Body of pancreas (tissue), 4 donors: Measurements from ENCODE around the gene C14orf132. TPM values are rescaled to one million over a fixed set of nuclear protein-coding genes. Genes with fewer than 3 reads are reported as not detected.
A peak's percentile ranks its signal among the peaks of the same experiment; 100 is the strongest.

Source experiments
- ATAC-seq: fragments of 150-250 bp; one replicate; pipeline ENCODE4 v1.9.1; 2016
- DNase-seq, 4 donors: peaks; one replicate each; pipeline ENCODE4 v3.0.0-alpha.2; 2019
- H3K27ac ChIP-seq, 4 donors: fragments of 200-600 bp; sonication (generic); 1 replicate in 3 of 4; 2 replicates in 1 of 4; pipeline versions ENCODE4 v1.5.1 to v1.6.1; 2016 to 2019; ENCODE audit warnings: mild to moderate bottlenecking in 1 of 4, mixed read lengths in 1 of 4, moderate library complexity in 1 of 4
- H3K27me3 ChIP-seq, 2 donors: fragments of 200-600 bp; sonication (generic); one replicate each; pipeline ENCODE4 v1.6.0; 2016; ENCODE audit warnings: mild to moderate bottlenecking in 1 of 2
- H3K36me3 ChIP-seq, 2 donors: fragments of 200-600 bp; sonication (generic); replicated peaks in 1 of 2; 2 replicates each; pipeline ENCODE4 v1.5.1; 2016; ENCODE audit warnings: low read depth in 2 of 2; ENCODE audit not compliant: insufficient read depth in 1 of 2
- H3K4me1 ChIP-seq: fragments of 200-600 bp; sonication (generic); one replicate; pipeline ENCODE4 v1.6.0; 2016
- H3K4me3 ChIP-seq, 2 donors: fragments of 200-600 bp; sonication (generic); 1 replicate in 1 of 2; 2 replicates in 1 of 2; pipeline ENCODE4 v1.5.1; 2016 to 2019
- H3K9me3 ChIP-seq, 3 donors: fragments of 200-600 bp; sonication (generic); 1 replicate in 2 of 3; 2 replicates in 1 of 3; pipeline ENCODE4 v1.5.1; 2016
- POLR2A ChIP-seq, 3 donors: fragments of 450-650 bp; IDR thresholded peaks; one replicate each; pipeline ENCODE4 v1.6.1; 2016; ENCODE audit warnings: antibody characterized with exemption in 3 of 3, mild to moderate bottlenecking in 2 of 3
- WGBS, 2 donors: methylation state at CpG; one replicate each; pipeline ENCODE4 v1.1.5; 2017; 5-methylcytosine and 5-hydroxymethylcytosine counted together
- intact Hi-C: fragments of 100-400 bp; cut with DNase I; formaldehyde crosslinking; loops from one replicate; pipeline ENCODE4 v1.15.1; 2023
- total RNA-seq, 2 donors: library from RNA; depleted of rRNA; stranded (reverse); fragments of >200 nt; gene quantifications; one replicate each; pipeline ENCODE4 v1.1.0, GENCODE V29; 2016
- TF ChIP-seq, protein P1 (sequence below), 7 experiments: fragments of 450-650 bp in 4 of 7; fragments of 200-600 bp in 3 of 7; sonication (generic) in 3 of 7; IDR thresholded peaks; one replicate each; pipeline ENCODE4 v1.5.1; 2016 to 2019; ENCODE audit warnings: antibody characterized with exemption in 7 of 7

The C14orf132 gene
- total RNA-seq, 2 donors from 2014 or later = 4.4 to 4.6 TPM

DNA sequence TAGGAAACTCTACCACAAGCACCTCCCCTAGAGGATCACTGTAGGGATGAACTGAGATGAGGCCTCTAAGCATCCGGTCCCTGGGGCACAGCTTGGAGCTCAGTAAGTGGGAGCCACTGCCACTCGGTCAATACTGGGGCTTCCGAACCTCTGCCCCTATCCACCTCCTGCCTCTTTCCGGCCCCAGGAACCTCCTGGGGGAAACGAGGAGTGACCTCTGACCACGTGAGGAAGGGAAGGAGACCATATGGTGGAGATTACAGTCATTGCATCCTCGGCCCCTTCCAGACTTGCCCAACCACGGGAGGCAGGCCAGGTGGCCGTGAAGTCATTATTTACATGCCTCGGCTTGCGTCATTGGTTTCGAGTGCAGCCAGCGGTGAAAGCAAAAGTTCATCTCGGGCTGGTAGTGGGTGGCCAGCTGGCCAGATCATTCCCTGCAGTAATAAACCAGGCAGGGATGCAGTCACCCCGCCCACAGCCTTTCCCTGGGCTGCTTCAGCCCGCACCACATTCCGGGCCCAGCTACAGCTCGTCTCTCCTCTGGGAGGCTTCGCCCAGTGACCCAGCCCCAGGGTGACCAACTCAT is 65.4 kb downstream of the C14orf132 start:
- peak; percentile 80 to 92 (median 89) for DNase-seq
- peak overlapping the region; percentile 38 to 59 (median 55) for H3K27ac ChIP-seq
- H3K9me3 ChIP-seq = no peaks in the 10 kb centered on the region
- TF ChIP-seq, protein P1, sequence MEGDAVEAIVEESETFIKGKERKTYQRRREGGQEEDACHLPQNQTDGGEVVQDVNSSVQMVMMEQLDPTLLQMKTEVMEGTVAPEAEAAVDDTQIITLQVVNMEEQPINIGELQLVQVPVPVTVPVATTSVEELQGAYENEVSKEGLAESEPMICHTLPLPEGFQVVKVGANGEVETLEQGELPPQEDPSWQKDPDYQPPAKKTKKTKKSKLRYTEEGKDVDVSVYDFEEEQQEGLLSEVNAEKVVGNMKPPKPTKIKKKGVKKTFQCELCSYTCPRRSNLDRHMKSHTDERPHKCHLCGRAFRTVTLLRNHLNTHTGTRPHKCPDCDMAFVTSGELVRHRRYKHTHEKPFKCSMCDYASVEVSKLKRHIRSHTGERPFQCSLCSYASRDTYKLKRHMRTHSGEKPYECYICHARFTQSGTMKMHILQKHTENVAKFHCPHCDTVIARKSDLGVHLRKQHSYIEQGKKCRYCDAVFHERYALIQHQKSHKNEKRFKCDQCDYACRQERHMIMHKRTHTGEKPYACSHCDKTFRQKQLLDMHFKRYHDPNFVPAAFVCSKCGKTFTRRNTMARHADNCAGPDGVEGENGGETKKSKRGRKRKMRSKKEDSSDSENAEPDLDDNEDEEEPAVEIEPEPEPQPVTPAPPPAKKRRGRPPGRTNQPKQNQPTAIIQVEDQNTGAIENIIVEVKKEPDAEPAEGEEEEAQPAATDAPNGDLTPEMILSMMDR (IDR thresholded peaks at IDR 0.05) = no peak
- peak in 2 of 3 donors; percentile 34 to 40 for TF ChIP-seq POLR2A (IDR thresholded peaks at IDR 0.05)
- intact Hi-C loops = loop anchor here (5.0 kb wide), 1 partner anchor 168 kb away; no protein-coding TSS in a partner anchor
- WGBS, 2 donors = 47 to 55% methylated on average over 13 to 19 of the region's 19 CpGs
- peak; percentile 85 for ATAC-seq
- H3K4me3 ChIP-seq = no peak overlapping the region
- no peaks in the 10 kb centered on the region for H3K36me3 ChIP-seq
- peaks cover 22% of the 10 kb centered on the region for H3K4me1 ChIP-seq
- no peaks in the 10 kb centered on the region for H3K27me3 ChIP-seq

DNA sequence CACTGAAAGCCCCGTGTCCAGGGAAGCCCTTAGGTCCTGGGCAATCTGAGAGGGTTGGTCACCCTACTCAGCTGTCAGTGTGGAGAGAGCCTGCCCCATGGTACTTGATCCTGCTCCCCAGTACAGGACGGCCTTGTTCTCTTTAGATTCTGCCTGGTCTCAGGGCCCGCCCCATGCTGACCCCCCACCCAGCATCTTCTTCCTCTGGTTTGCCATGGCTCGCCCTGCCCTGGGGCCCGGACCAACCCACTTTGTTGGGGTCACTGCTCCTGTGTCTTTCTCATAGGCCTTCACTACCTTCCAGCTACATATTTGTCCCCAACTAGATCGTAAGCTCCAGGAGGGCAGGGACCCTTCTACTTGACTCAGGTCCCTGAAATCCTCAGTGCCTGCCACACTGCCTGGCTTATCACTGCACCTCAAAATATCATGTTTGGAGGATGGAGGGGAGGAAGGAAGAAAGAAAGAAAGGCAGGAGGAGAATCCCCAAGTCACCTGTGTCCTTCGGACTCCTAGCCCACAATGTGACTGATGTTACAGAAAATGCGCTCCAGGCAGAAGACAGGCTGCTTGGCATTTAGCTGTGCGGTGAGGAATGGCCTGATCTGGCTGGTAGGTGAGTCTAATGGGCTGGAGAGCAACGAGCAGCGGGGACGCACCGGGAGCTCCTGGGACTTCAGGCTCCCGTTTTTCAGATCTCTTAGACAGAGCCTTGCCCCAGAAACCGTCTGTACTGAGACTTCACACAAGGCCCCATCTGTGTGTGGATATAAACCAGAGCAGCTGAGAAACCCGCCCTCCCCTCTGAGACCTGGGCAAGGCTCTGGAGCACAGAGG is 66.1 kb downstream of the C14orf132 start:
- no peaks in the 10 kb centered on the region for H3K36me3 ChIP-seq
- ATAC-seq (no peak), DNase-seq (no peak)
- no peak overlapping the region for H3K4me3 ChIP-seq
- H3K9me3 ChIP-seq = no peaks in the 10 kb centered on the region
- intact Hi-C loops = no loop called here
- peak overlapping the region in 3 of 4 donors; percentile 54 to 59 (median 56) for H3K27ac ChIP-seq
- no peaks in the 10 kb centered on the region for H3K27me3 ChIP-seq
- H3K4me1 ChIP-seq = peaks cover 22% of the 10 kb centered on the region
- WGBS, 2 donors = 85 to 89% methylated on average over 15 to 16 of the region's 16 CpGs
- TF ChIP-seq, protein P1 (IDR thresholded peaks at IDR 0.05) = no peak
- TF ChIP-seq POLR2A (IDR thresholded peaks at IDR 0.05) = no peak

DNA sequence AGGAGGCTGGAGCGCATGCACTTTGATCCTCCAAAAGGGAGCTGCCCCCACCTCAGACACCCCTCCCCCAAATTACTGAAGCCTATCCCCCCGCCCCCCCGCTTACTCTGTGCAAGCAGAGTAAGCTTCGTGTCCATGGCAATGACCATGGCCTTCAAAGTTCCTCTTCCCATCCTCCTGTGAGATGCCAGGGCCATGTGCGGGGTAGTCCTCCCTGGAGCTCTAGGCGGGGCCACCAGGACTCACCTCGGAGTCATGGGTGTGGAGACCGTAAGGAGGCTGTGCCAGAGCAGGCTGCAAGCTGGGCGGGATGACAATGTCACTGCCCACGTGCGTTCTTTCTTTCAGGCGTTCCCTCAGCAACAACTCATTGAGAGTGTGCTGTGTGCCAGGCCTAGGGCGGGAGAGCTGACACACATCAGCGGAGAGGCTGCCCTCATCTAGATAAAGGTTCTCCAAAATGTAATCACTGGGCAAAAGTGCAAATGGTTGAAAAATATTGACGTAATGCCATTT is 66.8 kb downstream of the C14orf132 start:
- Histone ChIP-seq H3K9me3 (no peaks in the 10 kb centered on the region), H3K27me3 (no peaks in the 10 kb centered on the region), H3K4me1 (peaks cover 15% of the 10 kb centered on the region), H3K36me3 (no peaks in the 10 kb centered on the region), H3K4me3 (no peak overlapping the region), H3K27ac (no peak overlapping the region)
- whole genome bisulfite sequencing, 2 donors = 65 to 67% methylated on average over 11 to 14 of the region's 15 CpGs
- peak; percentile 24 to 44 (median 36) for DNase-seq
- intact Hi-C loops = no loop called here
- ATAC-seq = peak; percentile 16
- TF ChIP-seq, protein P1 (IDR thresholded peaks at IDR 0.05) = no peak
- TF ChIP-seq POLR2A (IDR thresholded peaks at IDR 0.05) = no peak

DNA sequence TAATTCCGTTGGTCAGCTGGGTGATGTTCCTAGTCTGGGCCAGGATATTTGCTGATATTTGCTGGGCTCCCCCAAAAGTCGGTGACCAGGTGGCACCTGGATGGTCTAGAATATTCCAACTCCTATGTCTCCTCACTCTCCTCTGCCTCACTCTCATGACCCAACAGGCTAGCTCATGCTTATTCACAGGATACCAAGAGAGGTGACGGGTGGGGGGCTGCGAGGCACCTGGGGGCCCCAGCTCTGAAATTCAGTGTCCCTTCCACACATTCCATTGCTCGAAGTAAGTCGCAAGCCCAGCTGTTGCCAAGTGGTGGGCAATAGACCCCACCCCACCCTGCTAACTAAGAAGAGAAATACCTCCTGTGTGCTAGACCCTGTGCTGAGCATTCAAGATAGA is 67.7 kb downstream of the C14orf132 start:
- no peaks in the 10 kb centered on the region for H3K9me3 ChIP-seq
- H3K36me3 ChIP-seq = no peaks in the 10 kb centered on the region
- no peak overlapping the region for H3K27ac ChIP-seq
- ATAC-seq (no peak), DNase-seq (no peak)
- TF ChIP-seq, protein P1 (IDR thresholded peaks at IDR 0.05) = no peak
- TF ChIP-seq POLR2A (IDR thresholded peaks at IDR 0.05) = no peak
- intact Hi-C loops = no loop called here
- H3K4me1 ChIP-seq = peaks cover 15% of the 10 kb centered on the region
- no peaks in the 10 kb centered on the region for H3K27me3 ChIP-seq
- 86 to 93% methylated on average over 6 of the region's 6 CpGs for WGBS, 2 donors
- H3K4me3 ChIP-seq = no peak overlapping the region
